ENCODE results near the gene GPRIN1.
A peak's percentile ranks its signal among the peaks of the same experiment; 100 is the strongest.

GPRIN1 gene

GRCh38 chr5:176642675-176643490 is 32.9 kb upstream of the GPRIN1 start:
- DNase-seq = no peak

DNA sequence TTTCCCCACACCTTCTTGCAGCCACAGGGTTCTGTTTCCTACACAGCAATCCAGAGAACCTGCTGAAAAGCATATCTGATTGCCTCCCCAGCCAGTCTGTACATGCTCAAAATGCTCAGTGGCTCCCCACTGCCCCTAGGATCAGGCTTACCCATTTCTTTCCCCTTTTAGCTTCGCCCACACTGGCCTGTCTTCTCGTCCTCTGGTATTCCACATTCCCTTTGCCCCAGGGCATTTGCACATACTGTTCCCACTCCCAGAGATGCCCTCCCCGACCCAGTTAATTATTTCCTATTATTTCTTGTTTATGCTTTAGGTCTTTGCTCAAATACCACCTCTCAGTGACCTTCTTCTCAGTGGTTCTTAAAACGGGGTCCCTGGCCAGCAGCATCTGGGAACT is 30.7 kb upstream of the GPRIN1 start:
- no peak for DNase-seq

DNA sequence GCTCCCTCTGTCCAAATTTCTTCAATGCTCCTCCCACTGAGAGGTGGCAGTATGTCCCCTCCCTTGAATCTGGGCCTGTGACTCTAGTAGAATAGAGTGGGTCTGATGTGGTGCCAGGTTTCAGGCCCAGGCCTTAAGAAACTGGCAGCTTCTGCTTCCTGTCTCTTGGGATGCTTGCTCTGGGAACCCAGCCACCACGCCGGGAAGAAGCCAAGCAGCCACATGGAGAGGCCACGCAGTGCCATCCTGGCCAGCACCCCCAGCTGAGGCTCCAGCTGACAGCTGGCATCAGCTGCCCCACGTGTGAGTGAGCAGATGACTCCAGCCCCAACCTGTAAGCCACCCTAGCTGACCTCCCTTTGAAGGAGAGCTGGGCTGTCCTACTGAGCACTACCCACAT is 30.0 kb upstream of the GPRIN1 start:
- no peak for DNase-seq

- no peak for DNase-seq
Observed at GRCh38 chr5:176639208-176639607, 29.3 kb upstream of the GPRIN1 start.

GRCh38 chr5:176638437-176638836 is 28.5 kb upstream of the GPRIN1 start:
- no peak for DNase-seq

DNA sequence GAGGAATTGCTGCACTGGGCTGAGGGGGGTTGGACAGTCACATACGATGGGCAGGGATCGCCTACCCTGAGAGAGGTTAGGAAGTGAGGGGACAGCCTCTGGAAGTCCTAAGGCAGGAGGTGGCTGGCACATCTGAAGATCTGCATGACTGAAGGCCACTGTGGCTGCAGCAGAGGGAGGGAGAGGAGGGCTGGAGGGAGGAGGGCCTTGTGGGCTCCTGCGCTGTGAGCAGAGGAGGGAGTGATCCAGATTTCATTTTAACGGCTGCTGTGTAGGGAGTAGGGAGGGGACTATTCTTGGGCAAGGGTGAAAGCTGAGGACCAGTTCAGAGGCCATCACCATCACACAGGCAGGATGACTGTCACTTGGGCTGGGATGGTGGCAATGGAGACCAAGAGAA is 27.6 kb upstream of the GPRIN1 start:
- no peak for DNase-seq

DNA sequence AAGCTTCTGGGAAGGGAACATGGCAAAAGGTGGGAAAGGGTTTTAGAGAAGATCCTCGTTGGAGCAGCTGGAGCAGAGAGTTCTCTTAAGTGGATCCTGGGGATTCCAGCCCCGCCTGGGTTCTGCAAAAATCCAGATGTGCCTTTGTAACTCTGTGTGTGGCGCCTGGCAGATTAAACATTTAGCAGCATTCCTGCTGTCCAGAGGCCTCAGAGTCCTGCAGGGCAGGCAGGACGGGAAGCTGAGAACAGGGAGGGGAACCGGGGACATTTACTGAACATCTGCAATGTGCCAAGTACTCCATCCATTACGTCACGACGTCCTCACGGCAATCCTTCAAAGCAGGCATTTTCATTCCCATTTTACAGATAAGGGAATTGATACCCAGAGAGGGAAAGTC is 26.5 kb upstream of the GPRIN1 start:
- DNase-seq = no peak

- DNase-seq = no peak
Observed at GRCh38 chr5:176633598-176633997, 23.6 kb upstream of the GPRIN1 start.

DNA sequence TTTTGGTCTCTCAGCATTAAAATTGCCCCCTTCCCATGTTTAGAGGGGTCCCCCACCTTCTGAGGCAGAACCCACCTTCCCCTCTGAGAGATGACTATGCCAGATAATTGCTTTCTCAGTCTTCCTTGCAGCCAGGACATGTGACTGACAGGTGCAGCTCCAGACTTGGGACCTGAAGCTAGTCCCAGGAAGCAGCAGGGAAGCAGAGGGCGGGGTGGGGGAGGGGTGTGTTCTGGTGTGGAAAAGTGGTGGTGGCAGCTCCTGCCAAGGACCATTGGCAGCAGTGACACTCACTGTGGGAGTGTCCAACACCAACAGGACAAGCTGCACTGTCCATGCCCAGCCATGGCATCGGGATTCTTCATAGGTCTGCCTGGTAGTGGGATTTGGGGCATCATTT is 22.8 kb upstream of the GPRIN1 start:
- DNase-seq = no peak

DNA sequence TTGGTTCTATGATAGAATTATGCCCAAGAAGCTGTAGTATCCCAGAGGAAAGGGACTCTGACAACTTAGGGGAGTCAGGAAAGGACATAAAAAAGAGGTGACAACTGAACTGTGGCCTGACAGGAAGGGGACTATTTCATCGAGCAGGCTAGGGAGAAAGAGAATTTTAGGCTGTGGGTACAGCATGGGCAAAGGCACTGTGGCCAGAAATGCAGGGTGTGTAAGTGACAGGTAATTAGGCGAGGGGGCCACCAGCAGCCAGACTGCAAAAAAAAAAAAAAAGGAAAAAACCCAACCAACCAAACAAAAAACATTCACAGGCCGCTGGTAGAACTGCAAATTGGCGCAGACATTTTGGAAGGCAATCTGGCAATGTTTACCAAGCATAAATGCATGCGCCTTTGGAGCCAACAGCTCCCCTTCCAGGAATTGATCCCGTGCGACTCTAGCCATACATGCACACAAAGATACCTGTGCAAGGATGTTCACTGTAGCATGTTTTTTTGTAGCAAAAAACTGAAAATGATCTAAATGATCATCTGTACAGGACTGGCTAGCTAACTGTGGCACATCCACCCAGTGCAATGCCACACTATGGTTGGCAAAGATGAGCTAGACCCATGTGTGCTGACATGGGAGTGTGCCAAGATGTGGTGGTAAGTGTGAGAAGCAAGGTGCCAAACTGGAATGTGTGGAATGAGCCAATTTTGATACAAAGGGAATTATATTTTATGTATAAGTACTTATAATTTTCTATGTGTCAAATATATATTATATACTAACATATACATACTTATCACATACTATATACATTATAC is 21.6 kb upstream of the GPRIN1 start:
- no peak for DNase-seq

DNA sequence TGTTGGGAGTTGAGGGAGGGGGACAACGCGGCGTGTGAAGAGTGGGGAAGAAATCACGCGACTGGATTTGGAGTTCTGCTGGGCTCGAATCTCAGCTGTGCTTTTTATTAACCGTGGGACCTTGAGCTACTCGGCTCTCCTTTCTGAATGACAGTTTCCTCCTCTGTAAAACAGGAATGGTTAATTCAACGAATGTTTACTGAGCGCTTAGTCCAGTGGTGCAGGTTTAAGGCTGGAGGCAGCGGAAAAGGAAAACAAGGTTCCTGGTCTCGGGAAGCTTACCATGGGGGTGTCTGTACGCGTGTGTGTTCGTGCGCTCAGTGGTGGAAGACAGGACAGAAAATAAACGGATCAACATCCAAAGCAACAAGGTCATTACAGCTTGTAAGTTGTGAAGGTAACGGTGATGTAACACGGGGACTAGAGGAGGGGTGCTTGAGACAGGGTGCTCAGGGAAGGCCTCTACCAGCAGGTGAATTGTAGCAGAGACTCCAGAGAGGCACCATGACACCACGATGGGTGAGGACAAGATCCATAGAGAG is 20.8 kb upstream of the GPRIN1 start:
- no peak for DNase-seq

- DNase-seq = peak; percentile 57
Observed at GRCh38 chr5:176629853-176630680, 20.1 kb upstream of the GPRIN1 start, which contains the start of the genes EIF4E1B and SNCB. EIF4E1B (plus strand) TSS chr5:176630675; CDS start chr5:176642788, 12,113 bp downstream. SNCB (minus strand) TSS chr5:176630534; CDS start chr5:176629654, 880 bp downstream.

GRCh38 chr5:176629317-176629852 is 19.4 kb upstream of the GPRIN1 start:
- no peak for DNase-seq

DNA sequence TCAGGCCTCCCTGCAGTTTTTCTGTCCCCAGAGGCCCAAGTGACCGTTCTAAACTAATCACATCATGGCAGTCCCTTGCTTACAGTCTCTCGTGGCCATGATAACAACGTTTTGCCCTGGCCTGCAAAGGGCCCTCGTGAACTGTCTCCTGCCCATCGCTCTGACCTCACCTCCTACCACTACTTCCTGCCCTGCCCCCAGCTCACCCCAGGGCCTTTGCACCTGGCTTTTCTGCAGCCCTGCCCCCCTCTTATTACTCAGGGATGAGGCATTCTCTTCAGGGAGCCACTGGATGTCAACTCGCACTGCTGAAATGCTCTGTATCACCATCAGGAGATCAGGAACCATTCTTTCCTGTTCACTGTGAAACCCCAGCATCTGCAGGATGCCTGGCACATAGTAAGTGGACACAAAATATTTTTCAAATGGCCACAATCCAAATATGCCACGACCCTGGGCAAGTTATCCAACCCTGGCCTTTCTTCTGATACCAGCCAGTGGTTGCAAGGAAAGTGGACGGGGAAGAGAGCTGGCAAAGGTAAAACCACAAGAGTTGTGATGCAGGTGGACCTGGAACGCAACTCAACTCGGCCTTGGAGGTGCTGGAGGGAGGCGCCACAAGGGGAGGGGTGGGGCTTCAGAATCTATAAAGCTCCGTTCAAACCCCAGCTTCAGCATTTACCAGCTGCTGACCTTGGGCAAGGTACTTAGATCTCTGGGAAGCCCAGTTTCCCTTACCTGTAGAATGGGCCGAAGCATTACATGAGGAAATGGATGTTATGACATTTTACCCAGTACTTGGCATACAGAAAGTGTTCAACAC is 18.7 kb upstream of the GPRIN1 start:
- no peak for DNase-seq

GRCh38 chr5:176627582-176627981 is 17.6 kb upstream of the GPRIN1 start:
- DNase-seq = no peak

DNA sequence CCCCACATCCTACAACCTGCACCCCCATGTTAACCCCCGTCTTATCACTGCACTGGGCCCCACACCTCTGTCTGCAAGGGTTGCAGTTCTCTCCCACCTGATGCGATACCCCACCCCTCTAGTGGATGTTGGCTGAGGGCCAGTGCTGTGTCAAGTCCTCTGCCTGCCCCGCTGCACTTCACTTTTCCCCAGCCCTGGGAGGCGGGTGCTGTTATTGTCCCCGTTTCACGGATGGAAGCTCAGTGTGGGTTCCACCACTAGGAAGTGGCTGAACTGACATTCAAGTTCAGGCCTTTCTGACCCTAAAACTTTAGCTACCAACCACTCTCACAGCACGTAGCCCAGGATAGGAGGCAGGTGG is 16.9 kb upstream of the GPRIN1 start:
- DNase-seq = no peak

DNA sequence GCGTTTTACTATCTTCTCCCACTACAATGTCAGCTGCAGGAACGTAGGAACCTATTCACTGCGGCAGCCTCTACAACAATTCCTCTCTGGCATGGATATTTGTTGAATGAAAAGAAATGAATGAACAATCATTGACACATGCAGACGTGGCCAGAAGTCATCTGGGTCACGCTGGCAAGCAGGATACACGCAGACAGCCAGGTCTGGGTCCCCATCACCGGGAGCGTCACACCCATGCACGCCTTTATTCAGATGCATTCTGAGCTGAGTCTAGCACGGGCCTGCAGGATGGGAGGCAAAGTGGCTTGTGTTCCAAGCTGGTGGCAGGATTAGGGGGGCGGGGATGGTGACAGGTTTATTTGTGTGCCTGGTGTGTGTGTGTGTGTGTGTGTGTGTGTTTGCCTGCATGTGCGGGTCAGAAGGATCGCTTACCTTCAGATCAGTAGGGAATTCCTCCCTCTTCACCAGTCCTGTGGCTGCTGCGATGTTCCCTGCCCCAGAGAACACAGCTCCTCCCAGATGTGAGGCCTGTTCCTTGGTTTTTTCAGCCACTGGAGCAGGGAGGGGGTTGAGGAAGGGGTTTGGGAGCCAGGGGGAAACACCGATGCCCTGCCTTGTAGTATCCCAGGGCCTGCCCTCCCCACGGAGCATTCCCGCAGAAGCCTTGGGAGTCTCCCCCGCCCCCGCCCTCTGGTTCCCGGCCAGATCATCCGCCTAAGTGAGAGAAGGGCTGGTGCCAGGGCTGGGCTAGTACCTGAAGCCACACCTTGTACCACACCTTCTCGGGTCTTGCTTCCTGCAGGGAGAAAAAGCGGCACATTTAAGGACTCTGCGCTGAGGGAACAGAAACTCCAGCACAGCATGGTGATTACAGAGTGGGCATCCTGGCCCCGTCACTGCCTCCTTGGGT is 16.3 kb upstream of the GPRIN1 start:
- DNase-seq = no peak

DNA sequence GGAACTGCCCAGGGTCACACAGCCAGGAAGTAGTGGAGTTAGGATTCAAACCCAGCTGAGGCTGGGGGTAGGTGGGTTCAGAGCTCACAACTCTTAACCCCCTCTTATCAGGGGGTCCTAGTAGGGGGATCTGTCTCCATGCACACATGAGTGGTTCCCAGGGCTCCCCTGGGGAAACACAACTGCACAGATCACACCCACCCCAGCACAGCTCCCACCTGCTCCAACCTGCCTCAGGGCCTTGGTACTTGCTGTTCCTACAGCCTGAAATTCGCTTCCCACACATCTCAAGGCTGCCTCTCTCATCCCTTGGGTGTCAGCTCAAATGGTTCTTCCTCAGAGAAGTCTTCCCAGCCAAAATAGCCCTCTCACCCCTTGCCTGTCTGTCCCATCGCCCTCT is 15.6 kb upstream of the GPRIN1 start:
- no peak for DNase-seq

- no peak for DNase-seq
Observed at GRCh38 chr5:176624938-176625337, 15.0 kb upstream of the GPRIN1 start.

- no peak for DNase-seq
Observed at GRCh38 chr5:176624142-176624541, 14.2 kb upstream of the GPRIN1 start.

DNA sequence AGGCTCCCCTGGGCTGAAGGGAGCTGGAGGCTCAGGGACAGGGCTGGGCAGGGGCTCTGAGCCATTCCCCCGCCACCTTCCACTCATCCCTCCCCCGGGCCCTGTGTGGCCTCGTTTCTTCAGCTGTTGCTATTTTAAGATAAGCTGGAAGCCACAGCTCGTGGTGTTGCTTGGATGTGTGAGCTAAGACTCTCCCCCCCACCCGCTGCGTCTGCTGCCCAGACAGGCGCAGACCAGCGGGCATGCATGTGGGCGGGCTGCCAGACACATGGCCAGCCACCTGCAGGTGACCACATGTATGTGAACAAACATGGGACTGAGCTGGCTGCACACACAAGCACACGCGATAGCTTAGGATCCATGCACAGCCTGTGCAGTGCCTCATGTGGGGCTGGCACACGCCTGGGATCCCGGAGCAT is 11.7 kb upstream of the GPRIN1 start:
- DNase-seq = no peak

Data from EL (cell line).